GM12878 (cell line): ENCODE measurements around the gene MYO3B. TPM values are rescaled to one million over a fixed set of nuclear protein-coding genes. Genes with fewer than 3 reads are reported as not detected.

Source experiments
- ATF2 ChIP-seq: IDR thresholded peaks from 2 replicates; pipeline ENCODE4 v1.6.1; 2012; ENCODE audit warnings: low read length, inconsistent platforms
- BACH1 ChIP-seq: fragments of 450-650 bp; IDR thresholded peaks from 2 replicates; pipeline ENCODE4 v1.6.1; 2017; ENCODE audit warnings: mild to moderate bottlenecking, borderline replicate concordance
- EZH2 ChIP-seq: IDR thresholded peaks from 2 replicates; pipeline ENCODE4 v1.6.1; 2012; ENCODE audit warnings: low read depth, mild to moderate bottlenecking, control low read depth, inconsistent platforms, low read length, borderline replicate concordance; ENCODE audit not compliant: control insufficient read depth
- GABPA ChIP-seq: IDR thresholded peaks from 2 replicates; pipeline ENCODE4 v1.6.1; 2014; ENCODE audit warnings: antibody characterized with exemption, low read depth, mild to moderate bottlenecking, inconsistent platforms
- IKZF2 ChIP-seq, 2 experiments: fragments of 450-650 bp; IDR thresholded peaks; 2 replicates each; pipeline ENCODE4 v1.6.1; 2017; ENCODE audit warnings: mild to moderate bottlenecking in 2 of 2, moderate library complexity in 2 of 2
- IRF4 ChIP-seq: IDR thresholded peaks from 2 replicates; pipeline ENCODE4 v1.6.1; 2011; ENCODE audit warnings: low read depth, low read length
- JUNB ChIP-seq: IDR thresholded peaks from 2 replicates; pipeline ENCODE4 v1.6.1; 2016; ENCODE audit warnings: antibody characterized with exemption, mild to moderate bottlenecking
- NR2C1 ChIP-seq: fragments of 450-650 bp; IDR thresholded peaks from 2 replicates; pipeline ENCODE4 v1.6.1; 2017; ENCODE audit warnings: antibody characterized with exemption, mild to moderate bottlenecking, moderate library complexity
- SMARCA5 ChIP-seq: fragments of 450-650 bp; IDR thresholded peaks from 2 replicates; pipeline ENCODE4 v1.6.1; 2017; ENCODE audit warnings: mild to moderate bottlenecking
- SMC3 ChIP-seq: IDR thresholded peaks from 2 replicates; pipeline ENCODE4 v1.6.1; 2011; ENCODE audit warnings: low read length, improper control_type of control experiment, borderline replicate concordance
- SUPT20H ChIP-seq: IDR thresholded peaks from 2 replicates; pipeline ENCODE4 v1.6.1; 2011; ENCODE audit warnings: low read depth, mild to moderate bottlenecking, low read length, moderate library complexity, borderline replicate concordance; ENCODE audit not compliant: control insufficient read depth
- WRNIP1 ChIP-seq: IDR thresholded peaks from 2 replicates; pipeline ENCODE4 v1.6.1; 2011; ENCODE audit warnings: low read depth, low read length, improper control_type of control experiment, borderline replicate concordance
- ZBED1 ChIP-seq: IDR thresholded peaks from 2 replicates; pipeline ENCODE4 v1.6.1; 2016; ENCODE audit warnings: borderline replicate concordance
- ZBTB33 ChIP-seq: fragments of 450-650 bp; IDR thresholded peaks from 2 replicates; pipeline ENCODE4 v1.6.1; 2017; ENCODE audit warnings: mild to moderate bottlenecking
- polyA plus RNA-seq, 11 experiments: library from polyadenylated mRNA; depleted of rRNA in 4 of 11; unstranded in 6 of 11; stranded (reverse) in 5 of 11; fragments of >200 nt; fragmentation: Nextera tagmentation in 4 of 11; fragmentation: Illumina TruSeq in 1 of 11; extraction: Ambion mirVana in 4 of 11; extraction: Trizol in 1 of 11; gene quantifications; 1 replicate in 1 of 11; 2 replicates in 10 of 11; pipeline versions ENCODE4 v1.2.1 to v1.2.3, GENCODE V29; 2011 to 2016; ENCODE audit warnings: inconsistent platforms in 2 of 11, missing spikeins in 2 of 11, low read depth in 1 of 11
- total RNA-seq, 4 experiments: library from RNA; depleted of rRNA in 3 of 4; stranded (reverse); fragments of >200 nt in 3 of 4; fragmentation: Illumina TruSeq in 1 of 4; extraction: Trizol in 1 of 4; gene quantifications; 2 replicates each; pipeline versions ENCODE4 v1.2.1 to v1.2.3, GENCODE V29; 2013 to 2021
- TF ChIP-seq, protein P1 (sequence below): IDR thresholded peaks from 2 replicates; pipeline ENCODE4 v1.6.1; 2011; ENCODE audit warnings: borderline replicate concordance, low read depth, mild to moderate bottlenecking, moderate library complexity, low read length; ENCODE audit not compliant: insufficient read depth, poor library complexity, severe bottlenecking
- TF ChIP-seq, protein P2 (sequence below): fragments of 450-650 bp; IDR thresholded peaks from 2 replicates; pipeline ENCODE4 v1.6.1; 2018; ENCODE audit warnings: borderline replicate concordance, mild to moderate bottlenecking; ENCODE audit not compliant: partially characterized antibody
- TF ChIP-seq, protein P3 (sequence below): IDR thresholded peaks from 2 replicates; pipeline ENCODE4 v1.6.1; 2011; ENCODE audit warnings: mild to moderate bottlenecking, low read depth, low read length, moderate library complexity; ENCODE audit not compliant: insufficient replicate concordance
- TF ChIP-seq, protein P4 (sequence below): fragments of 150-350 bp; IDR thresholded peaks from 2 replicates; pipeline ENCODE4 v1.6.1; 2014; ENCODE audit warnings: mild to moderate bottlenecking, low read depth, low read length
- TF ChIP-seq, protein P5 (sequence below): IDR thresholded peaks from 2 replicates; pipeline ENCODE4 v1.6.1; 2012; ENCODE audit warnings: low read depth, low read length, improper control_type of control experiment

MYO3B gene
- total and polyA plus RNA-seq, 10 of the 15 experiments (the other 5 are each of a cell fraction or from before 2014, with no cell fraction given): 1.1 to 7.1 (median 2.1) TPM

DNA sequence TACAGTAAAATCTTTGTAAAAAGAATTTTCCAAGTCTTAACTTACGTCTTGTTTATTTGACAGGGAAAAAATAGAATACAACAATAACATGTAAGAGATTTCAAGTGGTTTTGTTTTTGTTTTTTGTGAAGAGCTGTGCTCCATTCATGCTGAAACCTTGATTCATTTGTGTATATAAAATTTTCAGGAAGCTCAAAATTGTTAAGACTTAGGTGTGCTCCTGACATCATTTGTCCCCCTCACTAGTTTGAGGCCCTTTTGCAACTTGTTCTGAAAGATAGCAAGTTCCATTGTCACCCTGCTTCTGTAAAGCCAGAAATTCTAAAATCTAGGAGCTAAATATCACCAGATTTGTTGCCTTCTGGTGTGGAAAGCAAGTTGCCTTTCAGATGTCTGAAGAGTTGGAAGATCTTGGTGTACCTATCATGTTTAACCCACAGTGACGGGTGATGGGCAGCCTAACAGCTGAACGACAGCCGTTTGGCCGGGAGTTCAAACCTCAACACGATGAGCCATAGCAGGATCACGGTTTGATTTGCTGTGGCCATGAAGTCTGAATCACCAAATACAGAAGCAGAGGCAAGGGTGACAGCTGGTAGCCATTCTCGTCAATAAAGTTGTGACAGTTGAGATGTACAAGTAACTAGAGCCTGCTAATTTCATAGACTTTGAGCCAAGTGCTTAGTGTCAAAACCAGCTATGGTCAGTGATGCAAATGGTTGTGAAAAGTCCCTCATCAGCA lies 331.7 kb downstream of the MYO3B start (continued):
- TF ChIP-seq, protein P1, sequence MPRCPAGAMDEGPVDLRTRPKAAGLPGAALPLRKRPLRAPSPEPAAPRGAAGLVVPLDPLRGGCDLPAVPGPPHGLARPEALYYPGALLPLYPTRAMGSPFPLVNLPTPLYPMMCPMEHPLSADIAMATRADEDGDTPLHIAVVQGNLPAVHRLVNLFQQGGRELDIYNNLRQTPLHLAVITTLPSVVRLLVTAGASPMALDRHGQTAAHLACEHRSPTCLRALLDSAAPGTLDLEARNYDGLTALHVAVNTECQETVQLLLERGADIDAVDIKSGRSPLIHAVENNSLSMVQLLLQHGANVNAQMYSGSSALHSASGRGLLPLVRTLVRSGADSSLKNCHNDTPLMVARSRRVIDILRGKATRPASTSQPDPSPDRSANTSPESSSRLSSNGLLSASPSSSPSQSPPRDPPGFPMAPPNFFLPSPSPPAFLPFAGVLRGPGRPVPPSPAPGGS: no peak
- TF ChIP-seq IRF4 (peak; percentile 86), ATF2 (peak; percentile 49; the same call in 1 of the 2 replicates), ZBED1 (peak; percentile 46; the same call in 1 of the 2 replicates), ZBTB33 (no peak), GABPA (peak; percentile 46; the same call in 1 of the 2 replicates), EZH2 (no peak), SMC3 (no peak), BACH1 (no peak), JUNB (peak; percentile 86), WRNIP1 (no peak), NR2C1 (no peak), IKZF2 (IDR thresholded peaks at IDR 0.05) (peak; percentile 28 to 31; a peak in 1 of 4 replicates), SUPT20H (no peak), SMARCA5 (no peak)
- TF ChIP-seq, protein P2, sequence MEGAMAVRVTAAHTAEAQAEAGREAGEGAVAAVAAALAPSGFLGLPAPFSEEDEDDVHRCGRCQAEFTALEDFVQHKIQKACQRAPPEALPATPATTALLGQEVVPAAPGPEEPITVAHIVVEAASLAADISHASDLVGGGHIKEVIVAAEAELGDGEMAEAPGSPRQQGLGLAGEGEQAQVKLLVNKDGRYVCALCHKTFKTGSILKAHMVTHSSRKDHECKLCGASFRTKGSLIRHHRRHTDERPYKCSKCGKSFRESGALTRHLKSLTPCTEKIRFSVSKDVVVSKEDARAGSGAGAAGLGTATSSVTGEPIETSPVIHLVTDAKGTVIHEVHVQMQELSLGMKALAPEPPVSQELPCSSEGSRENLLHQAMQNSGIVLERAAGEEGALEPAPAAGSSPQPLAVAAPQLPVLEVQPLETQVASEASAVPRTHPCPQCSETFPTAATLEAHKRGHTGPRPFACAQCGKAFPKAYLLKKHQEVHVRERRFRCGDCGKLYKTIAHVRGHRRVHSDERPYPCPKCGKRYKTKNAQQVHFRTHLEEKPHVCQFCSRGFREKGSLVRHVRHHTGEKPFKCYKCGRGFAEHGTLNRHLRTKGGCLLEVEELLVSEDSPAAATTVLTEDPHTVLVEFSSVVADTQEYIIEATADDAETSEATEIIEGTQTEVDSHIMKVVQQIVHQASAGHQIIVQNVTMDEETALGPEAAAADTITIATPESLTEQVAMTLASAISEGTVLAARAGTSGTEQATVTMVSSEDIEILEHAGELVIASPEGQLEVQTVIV: no peak
- TF ChIP-seq, protein P3, sequence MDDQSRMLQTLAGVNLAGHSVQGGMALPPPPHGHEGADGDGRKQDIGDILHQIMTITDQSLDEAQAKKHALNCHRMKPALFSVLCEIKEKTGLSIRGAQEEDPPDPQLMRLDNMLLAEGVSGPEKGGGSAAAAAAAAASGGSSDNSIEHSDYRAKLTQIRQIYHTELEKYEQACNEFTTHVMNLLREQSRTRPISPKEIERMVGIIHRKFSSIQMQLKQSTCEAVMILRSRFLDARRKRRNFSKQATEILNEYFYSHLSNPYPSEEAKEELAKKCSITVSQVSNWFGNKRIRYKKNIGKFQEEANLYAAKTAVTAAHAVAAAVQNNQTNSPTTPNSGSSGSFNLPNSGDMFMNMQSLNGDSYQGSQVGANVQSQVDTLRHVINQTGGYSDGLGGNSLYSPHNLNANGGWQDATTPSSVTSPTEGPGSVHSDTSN: peak; percentile 45
- TF ChIP-seq, protein P4, sequence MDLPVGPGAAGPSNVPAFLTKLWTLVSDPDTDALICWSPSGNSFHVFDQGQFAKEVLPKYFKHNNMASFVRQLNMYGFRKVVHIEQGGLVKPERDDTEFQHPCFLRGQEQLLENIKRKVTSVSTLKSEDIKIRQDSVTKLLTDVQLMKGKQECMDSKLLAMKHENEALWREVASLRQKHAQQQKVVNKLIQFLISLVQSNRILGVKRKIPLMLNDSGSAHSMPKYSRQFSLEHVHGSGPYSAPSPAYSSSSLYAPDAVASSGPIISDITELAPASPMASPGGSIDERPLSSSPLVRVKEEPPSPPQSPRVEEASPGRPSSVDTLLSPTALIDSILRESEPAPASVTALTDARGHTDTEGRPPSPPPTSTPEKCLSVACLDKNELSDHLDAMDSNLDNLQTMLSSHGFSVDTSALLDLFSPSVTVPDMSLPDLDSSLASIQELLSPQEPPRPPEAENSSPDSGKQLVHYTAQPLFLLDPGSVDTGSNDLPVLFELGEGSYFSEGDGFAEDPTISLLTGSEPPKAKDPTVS: no peak
- TF ChIP-seq, protein P5, sequence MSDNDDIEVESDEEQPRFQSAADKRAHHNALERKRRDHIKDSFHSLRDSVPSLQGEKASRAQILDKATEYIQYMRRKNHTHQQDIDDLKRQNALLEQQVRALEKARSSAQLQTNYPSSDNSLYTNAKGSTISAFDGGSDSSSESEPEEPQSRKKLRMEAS: no peak
